MV-4-11 (cell line): Measurements from ENCODE around the gene LRRC45.
"Not testable (repeated sequence)": the region's sequence is repeated elsewhere in the genome, so short reads cannot be mapped to it uniquely, and the experiment has no call there.

Source experiments
- DNase-seq: peaks from one replicate; lab custom pipeline; 2025; lab: John Stamatoyannopoulos, UW

The LRRC45 gene

GRCh38 chr17:82022981-82023446, at the start of gene LRRC45:
TSS of gene LRRC45 (plus strand) at chr17:82023305. CDS start at chr17:82023644, 339 bp downstream.
- DNase-seq: peak; percentile 99

DNA sequence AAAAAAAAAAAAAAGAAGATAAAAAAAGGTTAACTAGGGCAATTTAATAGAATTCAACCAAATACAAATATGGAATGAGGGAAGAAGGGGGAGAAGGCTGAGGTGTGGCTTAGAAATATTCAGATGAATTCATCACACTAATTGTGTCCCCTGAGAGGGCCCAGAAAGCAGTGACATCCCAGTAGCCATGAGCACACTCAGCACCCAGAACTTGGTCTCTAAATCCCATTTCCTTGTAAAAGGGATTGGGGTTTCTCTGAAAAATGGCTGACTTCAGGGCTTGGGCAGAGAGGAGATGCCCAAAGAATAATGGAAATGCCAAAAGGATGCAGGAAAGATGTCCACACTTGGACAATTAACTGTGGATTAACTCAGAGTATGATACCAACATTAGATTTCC, 49.7 kb upstream of the LRRC45 start:
- no peak for DNase-seq

- no peak for DNase-seq
Measured at GRCh38 chr17:81976332-81977210, 46.5 kb upstream of the LRRC45 start.

DNA sequence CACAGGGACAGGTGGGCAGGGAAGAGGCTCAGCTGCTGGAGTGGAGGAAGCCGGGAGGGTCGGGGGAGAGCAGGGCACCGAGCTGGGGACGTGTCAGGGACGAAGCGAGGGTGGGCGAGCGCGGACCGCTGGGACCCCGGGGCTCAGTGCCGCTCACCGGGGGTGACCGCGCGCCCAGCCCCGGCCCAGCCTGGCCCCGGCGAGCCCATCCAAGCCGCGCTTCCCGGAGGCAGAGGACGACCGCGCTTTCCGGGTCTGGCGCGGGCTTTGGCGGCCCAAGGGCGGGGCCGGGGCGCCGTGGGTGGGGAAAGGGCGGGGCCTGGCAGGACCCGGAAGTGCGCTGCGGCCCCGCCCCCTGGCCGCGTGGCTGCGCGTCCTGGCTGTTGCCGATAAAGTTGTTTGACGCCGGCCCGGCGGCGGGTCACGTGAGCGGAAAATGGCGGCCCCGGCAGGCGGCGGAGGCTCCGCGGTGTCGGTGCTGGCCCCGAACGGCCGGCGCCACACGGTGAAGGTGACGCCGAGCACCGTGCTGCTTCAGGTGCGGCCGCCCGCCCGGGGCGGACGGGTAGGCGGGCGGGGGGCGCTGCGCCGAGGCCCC, 45.8 kb upstream of the LRRC45 start, which contains the start of gene ASPSCR1:
Gene ASPSCR1, plus strand, starts transcription at position 419 of the 598 bp plus-strand sequence. Its CDS starts 18 bp downstream, at position 437.
- DNase-seq: peak; percentile 82

DNA sequence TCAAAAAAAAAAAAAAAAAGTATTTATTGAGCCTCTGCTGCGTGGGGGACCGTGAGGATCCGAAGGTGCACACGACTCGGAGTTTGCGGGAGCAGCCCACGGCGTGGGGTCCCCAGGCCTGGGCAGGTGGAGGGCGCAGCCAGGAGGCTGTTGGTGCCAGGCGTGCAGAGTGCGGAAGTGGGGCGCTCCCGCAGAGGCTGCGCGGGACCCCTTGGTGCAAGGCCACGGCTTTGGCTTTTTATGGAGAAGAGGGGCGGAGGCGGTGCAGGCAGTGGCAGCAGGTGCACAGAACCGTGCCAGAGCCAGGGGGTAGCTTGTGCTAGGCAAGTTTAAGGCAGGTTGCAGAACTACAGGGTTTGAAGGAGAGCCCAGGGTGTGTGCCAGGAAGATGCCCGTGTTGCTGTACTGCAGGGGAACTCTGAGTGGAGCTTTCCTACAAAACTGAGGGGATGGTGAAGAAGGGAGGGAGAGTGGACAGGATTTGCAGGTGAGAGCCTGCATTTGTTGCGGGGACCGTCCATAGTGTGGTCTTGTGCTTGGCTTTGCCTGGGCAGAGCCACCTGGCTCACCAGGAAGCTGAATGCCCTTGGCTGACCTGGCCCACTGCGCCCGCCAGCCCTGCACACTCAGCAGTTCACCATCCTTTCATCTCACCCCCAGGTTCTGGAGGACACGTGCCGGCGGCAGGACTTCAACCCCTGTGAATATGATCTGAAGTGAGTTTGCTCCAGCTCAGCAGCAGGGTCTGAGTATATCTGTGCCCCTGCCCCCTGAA, 44.4 kb upstream of the LRRC45 start:
- DNase-seq: no peak

- no peak for DNase-seq
Measured at GRCh38 chr17:81980122-81980521, 43.0 kb upstream of the LRRC45 start.

- no peak for DNase-seq
Measured at GRCh38 chr17:81980707-81981343, 42.3 kb upstream of the LRRC45 start.

- not testable (repeated sequence) for DNase-seq
Measured at GRCh38 chr17:81981511-81981910, 41.6 kb upstream of the LRRC45 start.

DNA sequence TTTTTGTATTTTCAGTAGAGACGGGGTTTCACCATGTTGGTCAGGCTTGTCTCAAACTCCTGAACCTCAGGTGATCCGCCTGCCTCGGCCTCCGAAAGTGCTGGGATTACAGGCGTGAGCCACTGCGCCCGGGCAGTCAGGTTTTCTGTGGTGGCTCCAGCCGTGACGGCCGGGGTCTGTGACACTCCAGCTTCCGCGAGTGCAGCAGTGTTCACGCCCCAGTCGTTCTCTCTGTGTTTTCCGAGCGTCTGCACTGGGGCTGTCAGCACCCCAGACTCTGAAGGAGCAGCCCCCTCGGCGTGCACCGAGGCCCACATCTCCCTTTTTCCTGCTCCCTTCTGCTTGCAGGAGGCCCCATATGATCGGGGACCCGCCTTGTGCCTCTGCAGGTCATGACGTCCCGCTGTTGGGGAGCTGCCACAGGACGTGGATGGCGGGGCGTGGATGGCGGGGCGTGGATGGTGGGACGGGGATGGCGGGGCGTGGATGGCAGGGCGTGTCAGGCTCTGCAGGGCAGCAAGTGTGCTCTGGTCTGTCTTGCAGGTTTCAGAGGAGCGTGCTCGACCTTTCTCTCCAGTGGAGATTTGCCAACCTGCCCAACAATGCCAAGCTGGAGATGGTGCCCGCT, 40.0 kb upstream of the LRRC45 start:
- DNase-seq: no peak

DNA sequence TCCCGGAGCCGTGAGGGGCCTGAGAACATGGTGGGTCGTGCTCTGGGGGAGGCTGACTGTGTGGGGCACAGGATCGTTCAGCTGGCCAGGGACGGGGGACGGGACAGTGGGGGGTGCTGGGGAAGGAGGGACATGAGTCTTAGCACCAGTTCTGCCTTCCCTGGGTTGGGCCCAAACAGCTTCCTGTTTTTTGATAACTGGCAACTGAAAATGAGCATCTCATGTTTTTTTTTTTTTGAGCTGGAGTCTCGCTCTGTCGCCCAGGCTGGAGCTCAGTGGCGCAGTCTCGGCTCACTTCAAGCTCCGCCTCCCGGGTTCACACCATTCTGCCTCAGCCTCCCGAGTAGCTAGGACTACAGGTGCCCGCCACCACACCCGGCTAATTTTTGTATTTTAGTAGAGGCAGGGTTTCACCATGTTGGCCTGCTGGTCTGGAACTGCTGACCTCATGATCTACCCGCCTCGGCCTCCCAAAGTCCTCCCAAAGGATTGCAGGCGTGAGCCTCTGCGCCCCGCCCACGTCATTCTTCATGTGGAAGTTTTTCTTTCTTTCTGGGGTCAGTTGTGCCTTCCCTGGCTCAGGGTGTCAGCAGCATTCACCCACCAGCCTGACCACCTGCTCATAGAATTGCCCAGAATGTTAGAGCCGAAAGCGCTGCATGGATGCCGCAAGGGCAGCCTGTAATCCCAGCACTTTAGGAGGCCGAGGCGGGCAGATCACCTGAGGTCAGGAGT, 39.3 kb upstream of the LRRC45 start:
- DNase-seq: peak; percentile 49

DNA sequence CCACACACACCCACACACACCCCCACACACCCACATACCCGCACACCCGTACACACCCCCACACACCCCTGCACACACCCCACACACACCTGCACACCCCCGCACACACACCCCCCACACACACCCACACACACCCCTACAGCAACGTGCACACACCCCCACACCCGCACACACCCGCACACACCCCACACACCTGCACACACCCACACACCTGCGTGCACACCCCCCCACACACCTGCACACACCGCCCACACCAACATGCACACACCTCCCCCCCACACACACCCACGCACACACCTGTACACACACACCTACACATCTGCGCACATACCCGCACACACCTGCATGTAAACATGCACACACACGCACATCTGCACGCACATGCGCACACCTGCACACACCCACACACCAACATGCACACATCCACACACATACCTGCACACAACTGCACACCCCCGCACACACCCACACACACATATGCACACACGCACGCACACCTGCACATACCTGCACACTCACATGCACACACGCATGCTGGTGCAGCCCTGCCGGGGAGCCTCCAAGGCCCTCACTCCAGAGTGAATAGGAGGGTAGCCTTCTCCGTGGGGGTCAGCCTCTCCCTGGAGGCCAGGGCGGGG, 38.2 kb upstream of the LRRC45 start:
- DNase-seq: no peak

DNA sequence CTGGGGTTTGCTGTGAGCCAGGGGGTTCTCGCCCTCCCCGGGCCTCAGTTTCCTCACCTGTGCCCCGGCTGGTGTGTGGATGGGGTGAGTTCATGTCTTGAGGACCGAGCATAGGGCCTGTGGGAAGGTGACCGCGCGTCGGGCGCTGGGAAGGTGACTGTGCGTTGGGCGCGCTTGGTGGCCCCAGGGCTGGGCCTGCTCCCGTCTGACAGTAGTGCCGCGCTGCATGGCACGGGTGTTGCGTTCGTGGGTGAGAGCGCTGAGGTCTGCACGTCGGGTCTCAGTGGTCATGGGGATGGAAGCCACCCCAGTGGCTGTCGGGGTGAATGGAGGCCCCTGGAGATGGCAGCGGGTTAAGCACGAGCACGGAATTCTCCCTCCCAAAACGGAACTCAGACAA, 36.5 kb upstream of the LRRC45 start:
- no peak for DNase-seq

DNA sequence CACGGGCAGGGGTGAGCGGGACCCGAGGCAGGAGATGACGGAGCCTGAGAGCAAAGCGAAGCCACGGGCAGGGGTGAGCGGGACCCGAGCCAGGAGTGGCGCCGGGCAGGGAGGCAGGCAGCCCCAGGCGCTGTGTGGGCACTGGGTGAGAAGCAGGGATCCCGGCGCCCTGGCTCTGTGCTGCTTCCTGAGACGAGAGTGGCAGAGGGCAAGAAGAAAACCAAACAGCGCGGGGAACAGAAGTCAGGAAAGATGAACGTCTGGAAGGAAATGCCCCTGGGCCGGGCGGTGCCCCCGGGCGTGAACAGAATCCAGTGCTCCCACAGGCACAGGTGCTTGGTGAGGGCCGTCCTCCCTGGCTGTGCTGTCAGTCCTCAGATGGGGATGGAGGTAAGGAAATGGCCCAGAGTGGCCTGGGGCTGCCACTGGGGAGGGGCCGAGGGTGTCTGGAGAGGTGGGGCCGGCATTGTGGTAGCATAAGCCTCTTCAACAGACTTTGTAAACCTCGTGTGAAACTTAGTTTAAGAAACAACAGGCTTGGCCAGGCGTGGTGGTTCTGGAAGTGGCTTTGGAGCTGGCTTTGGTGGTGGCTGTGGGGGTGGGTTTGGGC, 35.8 kb upstream of the LRRC45 start:
- DNase-seq: no peak

- DNase-seq: no peak
Measured at GRCh38 chr17:81990836-81991683, 32.0 kb upstream of the LRRC45 start.

DNA sequence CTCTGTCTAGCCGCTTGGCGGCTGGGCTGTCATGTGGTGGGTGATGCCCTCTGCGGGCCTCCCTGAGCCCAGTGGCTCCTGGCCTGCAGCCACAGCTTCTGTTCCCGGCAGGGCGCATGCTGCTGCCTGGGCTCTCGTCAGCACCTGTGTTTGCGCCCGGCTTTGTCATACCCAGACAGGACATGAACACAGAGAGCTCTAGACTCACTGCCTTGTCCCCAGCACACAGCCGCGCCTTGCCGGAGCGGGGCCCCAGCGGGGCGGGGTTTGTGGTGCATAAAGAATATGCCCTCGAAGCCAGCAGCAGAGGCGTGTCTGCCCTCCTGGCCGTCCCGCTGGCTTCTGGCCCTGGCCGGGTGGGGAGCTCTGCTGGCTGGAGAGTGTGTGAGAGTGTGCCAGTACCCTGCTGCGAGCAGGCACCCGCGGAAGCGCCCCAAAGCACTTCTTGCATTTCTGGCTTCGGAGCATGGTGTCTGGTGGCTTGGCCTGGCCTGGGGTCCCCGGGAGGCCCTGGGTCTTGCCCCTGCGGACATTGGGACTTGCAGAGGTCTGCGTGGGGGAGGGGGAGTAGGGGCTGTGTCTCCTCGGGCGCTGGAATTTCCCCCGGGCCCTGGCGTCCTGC, 31.3 kb upstream of the LRRC45 start:
- no peak for DNase-seq

DNA sequence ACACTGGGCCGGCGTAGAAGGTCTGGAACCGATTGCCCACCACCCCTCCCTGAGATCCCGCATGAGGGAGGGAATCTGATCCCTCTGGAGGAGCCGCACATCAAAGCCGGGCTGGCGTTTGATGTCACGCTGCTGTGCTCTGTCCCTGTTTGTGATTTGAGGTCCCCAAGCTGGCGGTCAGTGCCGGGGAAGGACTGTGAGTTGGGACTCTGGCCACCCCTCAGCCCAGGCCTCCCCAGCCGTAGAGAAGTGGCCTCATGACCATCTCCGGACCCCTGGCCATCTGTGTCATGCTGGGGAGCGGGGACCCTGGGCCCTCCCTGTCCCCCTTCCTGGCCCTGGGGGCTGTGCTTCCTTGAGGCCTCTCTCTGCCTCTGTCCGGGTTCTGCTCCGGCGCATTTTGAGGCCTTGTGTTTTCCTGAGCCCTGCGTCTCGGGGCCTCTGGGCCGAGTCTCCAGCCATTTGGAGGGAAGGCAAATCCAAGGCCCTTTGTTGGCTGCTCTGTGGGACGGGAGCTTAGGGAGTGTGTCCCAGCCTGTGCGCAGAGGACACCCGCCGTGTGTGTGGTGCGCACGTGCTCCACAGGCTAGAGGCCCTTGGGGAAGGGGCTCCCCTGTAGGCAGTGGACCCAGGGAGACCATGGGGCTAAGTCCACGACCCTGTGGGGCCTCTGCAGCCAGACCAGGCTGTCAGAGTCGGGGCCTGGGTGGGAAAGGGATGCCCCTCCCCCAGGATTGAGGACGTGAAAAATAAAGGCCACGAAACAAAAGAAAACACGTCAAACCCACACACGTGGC, 30.6 kb upstream of the LRRC45 start:
- no peak for DNase-seq

DNA sequence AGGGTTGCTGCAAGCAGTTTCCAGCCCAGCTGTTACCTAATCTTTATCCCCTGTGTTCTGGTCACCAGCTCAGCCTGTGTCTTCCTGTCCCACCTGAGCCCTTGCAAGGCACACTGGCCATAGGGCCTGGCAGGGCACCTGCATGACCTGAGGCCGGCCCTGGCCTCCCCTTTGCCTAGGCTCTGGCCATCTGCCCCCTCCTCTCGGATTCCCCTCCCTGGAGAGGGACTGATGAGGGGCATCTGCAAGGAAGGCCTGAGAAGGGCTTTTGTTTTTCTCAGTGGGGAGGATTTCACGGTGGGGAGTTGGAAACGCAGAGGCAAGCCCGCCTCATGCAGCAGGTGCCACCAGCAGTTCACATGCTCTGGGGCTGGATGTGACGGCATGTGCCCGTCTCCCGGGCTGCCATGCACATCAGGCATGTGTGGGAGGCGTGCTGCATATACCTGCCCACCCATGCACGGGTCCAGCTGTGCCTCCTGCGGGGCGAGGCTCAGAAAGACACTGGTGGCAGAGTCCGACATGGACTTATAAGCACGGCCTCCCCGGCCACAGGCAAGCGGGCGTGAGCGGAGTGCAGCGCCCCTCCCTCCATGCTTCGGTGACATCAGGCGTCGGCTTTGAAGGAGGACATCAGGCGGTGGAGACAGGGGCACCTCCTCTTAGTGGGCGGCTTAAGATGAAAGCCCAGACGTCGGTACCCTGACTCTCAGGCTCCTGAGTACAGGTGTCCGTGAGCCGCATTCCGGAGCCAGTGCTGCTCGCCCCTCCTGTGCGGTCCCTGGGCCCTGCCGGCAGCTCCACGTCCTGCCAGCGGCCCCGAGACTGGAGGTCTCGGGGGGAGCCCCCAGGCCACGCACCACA, 29.1 kb upstream of the LRRC45 start:
- DNase-seq: no peak
